HEK293 (cell line): Measurements from ENCODE around the gene APOBEC4.

ENCODE experiments used
- CTCF ChIP-seq: fragments of 450-650 bp; formaldehyde crosslinking; IDR thresholded peaks from 2 replicates; pipeline ENCODE4 v1.5.1; 2016; ENCODE audit warnings: missing biosample characterization, missing genetic modification characterization
- PBX3 ChIP-seq: sonication (generic); formaldehyde crosslinking; IDR thresholded peaks from 2 replicates; pipeline ENCODE4 v1.8.1; 2022; ENCODE audit warnings: mild to moderate bottlenecking, moderate library complexity, missing genetic modification reagents
- ZFP41 ChIP-seq: fragments of 450-650 bp; formaldehyde crosslinking; IDR thresholded peaks from 2 replicates; pipeline ENCODE4 v1.5.1; 2016; ENCODE audit warnings: missing biosample characterization, missing genetic modification characterization, borderline replicate concordance
- ZNF175 ChIP-seq: fragments of 450-650 bp; formaldehyde crosslinking; IDR thresholded peaks from 2 replicates; pipeline ENCODE4 v1.5.1; 2016; ENCODE audit warnings: missing biosample characterization, missing genetic modification characterization
- ZNF184 ChIP-seq: fragments of 450-650 bp; IDR thresholded peaks from 2 replicates; pipeline ENCODE4 v1.5.1; 2018; ENCODE audit warnings: missing biosample characterization, mild to moderate bottlenecking, missing genetic modification characterization
- ZNF239 ChIP-seq: fragments of 450-650 bp; formaldehyde crosslinking; IDR thresholded peaks from 2 replicates; pipeline ENCODE4 v1.5.1; 2016; ENCODE audit warnings: missing biosample characterization, missing genetic modification characterization
- ZNF362 ChIP-seq: fragments of 450-650 bp; formaldehyde crosslinking; IDR thresholded peaks from 2 replicates; pipeline ENCODE4 v1.5.1; 2016; ENCODE audit warnings: missing biosample characterization, missing genetic modification characterization
- ZNF426 ChIP-seq: fragments of 450-650 bp; formaldehyde crosslinking; IDR thresholded peaks from 2 replicates; pipeline ENCODE4 v1.5.1; 2017; ENCODE audit warnings: missing biosample characterization, missing genetic modification characterization, mild to moderate bottlenecking, inconsistent platforms, moderate library complexity
- ZNF501 ChIP-seq: fragments of 450-650 bp; formaldehyde crosslinking; IDR thresholded peaks from 2 replicates; pipeline ENCODE4 v1.5.1; 2016; ENCODE audit warnings: missing biosample characterization, missing genetic modification characterization
- ZNF514 ChIP-seq: fragments of 450-650 bp; formaldehyde crosslinking; IDR thresholded peaks from 2 replicates; pipeline ENCODE4 v1.5.1; 2016; ENCODE audit warnings: missing biosample characterization, missing genetic modification characterization
- ZNF704 ChIP-seq: fragments of 450-650 bp; formaldehyde crosslinking; IDR thresholded peaks from 2 replicates; pipeline ENCODE4 v1.5.1; 2016; ENCODE audit warnings: missing biosample characterization, missing genetic modification characterization
- ZNF792 ChIP-seq: fragments of 450-650 bp; formaldehyde crosslinking; IDR thresholded peaks from 2 replicates; pipeline ENCODE4 v1.5.1; 2016; ENCODE audit warnings: missing biosample characterization, missing genetic modification characterization

- TF ChIP-seq ZNF184 (tag by site-specific recombination), result no peak
- no peak for TF ChIP-seq ZNF175
- no peak for TF ChIP-seq ZNF426 (tag by site-specific recombination)
- no peak for TF ChIP-seq ZNF792 (tag by site-specific recombination)
- TF ChIP-seq CTCF, result no peak
- no peak for TF ChIP-seq ZNF501 (tag by site-specific recombination)
- TF ChIP-seq PBX3 (CRISPR knock-in tag), result no peak
- no peak for TF ChIP-seq ZNF704
- no peak for TF ChIP-seq ZNF514 (tag by site-specific recombination)
- TF ChIP-seq ZNF362 (tag by site-specific recombination), result no peak
- no peak for TF ChIP-seq ZNF239
- no peak for TF ChIP-seq ZFP41 (tag by site-specific recombination)
These were observed 16.3 kb downstream of the APOBEC4 start for GRCh38 chr1:183636783-183637182.
